K562 (cell line): ENCODE results near the gene C7orf25. TPM values are rescaled to one million over a fixed set of nuclear protein-coding genes. Genes with fewer than 3 reads are reported as not detected.

Source experiments
- ATAC-seq: fragments of 200-7000 bp; cut with Tn5 transposase; 3 replicates; pipeline ENCODE4 v1.9.1; 2020; ENCODE audit warnings: moderate library complexity
- BruUV-seq: library from RNA; stranded (reverse); fragments of 400-500 nt; replicated peaks from 2 replicates; lab custom pipeline; 2021; lab: Mats Ljungman, UMichigan
- CTCF ChIA-PET: fragments of 300-600 bp; formaldehyde crosslinking; extraction: SDS; loops from one replicate; lab custom pipeline; 2021; ENCODE audit warnings: low intra/inter-chr PET ratio; lab: Yijun Ruan, JAX
- POLR2A ChIA-PET: fragments of 300-600, 350-650 bp; sonication (Branson Sonifier 250); formaldehyde crosslinking; extraction: SDS; loops from one replicate; lab custom pipeline; 2021; ENCODE audit warnings: antibody characterized with exemption, inconsistent platforms; lab: Yijun Ruan, JAX
- DNase-seq, 4 experiments: peaks; one replicate each; pipeline versions ENCODE4 v3.0.0 to v3.0.0-alpha.2; 2011 to 2018; ENCODE audit warnings: low spot score in 3 of 4, mixed read lengths in 3 of 4; ENCODE audit errors: extremely low read depth in 1 of 4
- FAIRE-seq: peaks from 2 replicates; lab custom pipeline; 2011; peaks lifted over from hg19 to GRCh38; lab: Jason Lieb, UNC
- H2AFZ ChIP-seq: 2 replicates; pipeline ENCODE4 v1.6.0; 2011; ENCODE audit warnings: low read depth, low read length, control low read depth, inconsistent platforms
- H3K27ac ChIP-seq: fragments of 200-600 bp; 3 replicates; pipeline ENCODE4 v1.8.0; 2011; ENCODE audit warnings: low read depth, mild to moderate bottlenecking, control low read depth, inconsistent platforms, low read length, moderate library complexity, mixed read lengths; ENCODE audit errors: extremely low read depth
- H3K27me3 ChIP-seq, 2 experiments: fragments of 300-600 bp in 1 of 2; 2 replicates in 1 of 2; 3 replicates in 1 of 2; pipeline versions ENCODE4 v1.6.0 to v1.8.0; 2011; ENCODE audit warnings: inconsistent platforms in 2 of 2, low read length in 2 of 2, mild to moderate bottlenecking in 1 of 2, mixed read lengths in 1 of 2, moderate library complexity in 1 of 2; ENCODE audit not compliant: control insufficient read depth in 2 of 2, insufficient read depth in 2 of 2
- H3K36me3 ChIP-seq: fragments of 300-600 bp; 3 replicates; pipeline ENCODE4 v1.8.0; 2011; ENCODE audit warnings: mild to moderate bottlenecking, low read length, inconsistent platforms; ENCODE audit not compliant: control insufficient read depth, insufficient read depth
- H3K4me1 ChIP-seq, 2 experiments: fragments of 200-600 bp in 1 of 2; replicated peaks in 1 of 2; 2 replicates in 1 of 2; 3 replicates in 1 of 2; pipeline versions ENCODE4 v1.5.1 to v1.8.0; 2011; ENCODE audit warnings: inconsistent platforms in 2 of 2, low read length in 2 of 2, mild to moderate bottlenecking in 1 of 2, mixed read lengths in 1 of 2, moderate library complexity in 1 of 2; ENCODE audit not compliant: control insufficient read depth in 2 of 2, insufficient read depth in 2 of 2
- H3K4me2 ChIP-seq: 2 replicates; pipeline ENCODE4 v1.6.1; 2011; ENCODE audit warnings: low read length, control low read depth, inconsistent platforms, mixed read lengths; ENCODE audit not compliant: insufficient read depth
- H3K4me3 ChIP-seq: fragments of 200-600 bp; sonication (generic), shearing (Covaris generic); 2 replicates; pipeline ENCODE4 v1.5.1; 2016; ENCODE audit warnings: control low read depth, inconsistent platforms
- H3K79me2 ChIP-seq: fragments of 200-600 bp; 3 replicates; pipeline ENCODE4 v1.8.0; 2011; ENCODE audit warnings: low read length, inconsistent platforms; ENCODE audit not compliant: control insufficient read depth, insufficient read depth
- H3K9ac ChIP-seq, 2 experiments: 2 replicates each; pipeline versions ENCODE4 v1.6.0 to v1.6.1; 2011; ENCODE audit warnings: low read depth in 2 of 2, low read length in 2 of 2, control low read depth in 1 of 2, inconsistent platforms in 1 of 2, mild to moderate bottlenecking in 1 of 2, mixed read lengths in 1 of 2; ENCODE audit not compliant: insufficient read depth in 1 of 2
- H3K9me1 ChIP-seq: one replicate; pipeline ENCODE4 v1.6.0; 2011; ENCODE audit warnings: inconsistent platforms, mild to moderate bottlenecking, low read length, moderate library complexity; ENCODE audit not compliant: control insufficient read depth, insufficient read depth
- H3K9me3 ChIP-seq: replicated peaks from 2 replicates; pipeline ENCODE4 v1.5.1; 2011; ENCODE audit warnings: low read depth, low read length, inconsistent platforms; ENCODE audit not compliant: control insufficient read depth, insufficient read depth
- H4K20me1 ChIP-seq: replicated peaks from 2 replicates; pipeline ENCODE4 v1.6.1; 2011; ENCODE audit warnings: low read length, inconsistent platforms, mixed read lengths; ENCODE audit not compliant: control insufficient read depth, insufficient read depth
- IFI16 ChIP-seq: fragments of 250-450 bp; sonication (Bioruptor Pico); IDR thresholded peaks from 2 replicates; pipeline ENCODE4 v2.1.2; 2022; ENCODE audit warnings: mild to moderate bottlenecking, inconsistent platforms
- RBM22 ChIP-seq: fragments of 200-400 bp; formaldehyde crosslinking; IDR thresholded peaks from 2 replicates; pipeline ENCODE4 v1.6.1; 2018; ENCODE audit warnings: low read length, low read depth; ENCODE audit not compliant: poor library complexity, severe bottlenecking
- SMC3 ChIP-seq: conservative IDR thresholded peaks from 2 replicates; pipeline ENCODE4 v1.6.1; 2011; ENCODE audit warnings: low read depth, low read length, improper control_type of control experiment; ENCODE audit not compliant: insufficient read depth
- TAF15 ChIP-seq: fragments of 200-400 bp; formaldehyde crosslinking; IDR thresholded peaks from 2 replicates; pipeline ENCODE4 v1.6.1; 2017; ENCODE audit warnings: mild to moderate bottlenecking, low read depth, low read length, moderate library complexity
- in situ Hi-C: fragments of 300-500 bp; cut with MboI; formaldehyde crosslinking; loops from 4 replicates; pipeline ENCODE4 v1.15.0; 2018; ENCODE audit warnings: inconsistent platforms, mixed read lengths
- intact Hi-C: fragments of 100-400 bp; cut with micrococcal nuclease; formaldehyde crosslinking; loops from 2 replicates; pipeline ENCODE4 v1.14.2; 2022
- polyA plus RNA-seq, 8 experiments: library from polyadenylated mRNA; depleted of rRNA in 4 of 8; stranded (reverse) in 5 of 8; unstranded in 3 of 8; fragments of >200 nt; fragmentation: Nextera tagmentation in 2 of 8; fragmentation: Illumina TruSeq in 1 of 8; extraction: Ambion mirVana in 2 of 8; extraction: Trizol in 1 of 8; gene quantifications; 2 replicates each; pipeline versions ENCODE4 v1.2.1 to v1.2.3, GENCODE V29; 2011 to 2014; ENCODE audit warnings: inconsistent platforms in 1 of 8, missing spikeins in 1 of 8
- total RNA-seq, 7 experiments: library from RNA; depleted of rRNA in 6 of 7; stranded (reverse); fragments of >200 nt in 6 of 7; fragmentation: Illumina TruSeq in 2 of 7; extraction: Trizol in 2 of 7; gene quantifications; 2 replicates each; pipeline versions ENCODE4 v1.2.1 to v1.2.3, GENCODE V29; 2011 to 2021; ENCODE audit warnings: low replicate concordance in 1 of 7
- TF ChIP-seq, protein P1 (sequence below): sonication (generic); formaldehyde crosslinking; IDR thresholded peaks from 2 replicates; pipeline ENCODE4 v1.8.0; 2022; ENCODE audit warnings: mild to moderate bottlenecking, missing genetic modification reagents
- TF ChIP-seq, protein P2 (sequence below), 2 experiments: fragments of 450-650 bp in 1 of 2; sonication (generic) in 1 of 2; formaldehyde crosslinking in 1 of 2; IDR thresholded peaks in 1 of 2; conservative IDR thresholded peaks in 1 of 2; 2 replicates each; pipeline versions ENCODE4 v1.6.1 to v1.8.1; 2016 to 2023; ENCODE audit warnings: mild to moderate bottlenecking in 2 of 2, moderate library complexity in 2 of 2, inconsistent platforms in 1 of 2, missing genetic modification reagents in 1 of 2
- TF ChIP-seq, protein P3 (sequence below), 2 experiments: fragments of 450-650 bp; conservative IDR thresholded peaks; 2 replicates each; pipeline ENCODE4 v1.6.1; 2017; ENCODE audit warnings: mild to moderate bottlenecking in 2 of 2, moderate library complexity in 2 of 2

The C7orf25 gene
- total and polyA plus RNA-seq, 9 of the 15 experiments (the other 6 are each of a cell fraction or from before 2014, with no cell fraction given): 1.2 to 4.7 (median 1.9) TPM

DNA sequence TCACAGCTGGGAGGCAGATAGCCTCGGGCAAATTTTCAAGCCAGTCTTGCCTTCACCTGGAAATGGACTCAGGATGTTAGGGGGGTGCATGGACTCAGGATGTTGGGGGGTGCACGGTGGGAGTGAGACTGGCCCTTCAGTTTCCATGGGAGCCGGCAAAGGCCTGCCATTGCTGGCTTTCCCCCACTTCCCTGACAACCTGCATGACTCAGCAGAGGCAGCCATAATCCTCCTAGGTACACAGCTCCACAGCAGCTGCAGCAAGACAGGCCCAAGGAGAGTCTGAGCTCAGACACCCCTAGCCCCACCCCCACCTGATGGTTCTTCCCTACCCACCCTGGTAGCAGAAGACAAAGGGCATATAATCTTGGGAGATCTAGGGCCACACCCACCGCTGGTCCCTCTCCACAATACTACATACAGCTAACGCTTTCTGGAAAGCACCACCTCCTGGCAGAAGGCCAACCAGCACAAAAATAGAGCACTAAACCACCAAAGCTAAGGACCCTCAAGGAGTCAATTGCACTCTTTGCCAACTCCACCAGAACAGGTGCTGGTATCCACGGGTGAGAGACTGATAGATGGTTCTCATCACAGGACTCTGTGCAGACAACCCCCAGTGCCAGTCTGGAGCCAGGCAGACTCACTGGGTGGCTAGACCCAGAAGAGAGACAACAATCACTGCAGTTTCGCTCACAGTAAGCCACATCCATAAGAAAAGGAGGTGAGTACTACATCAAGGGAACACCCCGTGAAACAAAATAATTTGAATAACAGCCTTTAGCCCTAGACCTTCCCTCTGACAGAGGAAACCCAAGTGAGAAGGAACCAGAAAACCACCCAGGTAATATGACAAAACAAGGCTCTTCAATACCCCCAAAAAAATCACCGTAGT lies 18.3 kb downstream of the C7orf25 start (continued):
- TF ChIP-seq, protein P1, sequence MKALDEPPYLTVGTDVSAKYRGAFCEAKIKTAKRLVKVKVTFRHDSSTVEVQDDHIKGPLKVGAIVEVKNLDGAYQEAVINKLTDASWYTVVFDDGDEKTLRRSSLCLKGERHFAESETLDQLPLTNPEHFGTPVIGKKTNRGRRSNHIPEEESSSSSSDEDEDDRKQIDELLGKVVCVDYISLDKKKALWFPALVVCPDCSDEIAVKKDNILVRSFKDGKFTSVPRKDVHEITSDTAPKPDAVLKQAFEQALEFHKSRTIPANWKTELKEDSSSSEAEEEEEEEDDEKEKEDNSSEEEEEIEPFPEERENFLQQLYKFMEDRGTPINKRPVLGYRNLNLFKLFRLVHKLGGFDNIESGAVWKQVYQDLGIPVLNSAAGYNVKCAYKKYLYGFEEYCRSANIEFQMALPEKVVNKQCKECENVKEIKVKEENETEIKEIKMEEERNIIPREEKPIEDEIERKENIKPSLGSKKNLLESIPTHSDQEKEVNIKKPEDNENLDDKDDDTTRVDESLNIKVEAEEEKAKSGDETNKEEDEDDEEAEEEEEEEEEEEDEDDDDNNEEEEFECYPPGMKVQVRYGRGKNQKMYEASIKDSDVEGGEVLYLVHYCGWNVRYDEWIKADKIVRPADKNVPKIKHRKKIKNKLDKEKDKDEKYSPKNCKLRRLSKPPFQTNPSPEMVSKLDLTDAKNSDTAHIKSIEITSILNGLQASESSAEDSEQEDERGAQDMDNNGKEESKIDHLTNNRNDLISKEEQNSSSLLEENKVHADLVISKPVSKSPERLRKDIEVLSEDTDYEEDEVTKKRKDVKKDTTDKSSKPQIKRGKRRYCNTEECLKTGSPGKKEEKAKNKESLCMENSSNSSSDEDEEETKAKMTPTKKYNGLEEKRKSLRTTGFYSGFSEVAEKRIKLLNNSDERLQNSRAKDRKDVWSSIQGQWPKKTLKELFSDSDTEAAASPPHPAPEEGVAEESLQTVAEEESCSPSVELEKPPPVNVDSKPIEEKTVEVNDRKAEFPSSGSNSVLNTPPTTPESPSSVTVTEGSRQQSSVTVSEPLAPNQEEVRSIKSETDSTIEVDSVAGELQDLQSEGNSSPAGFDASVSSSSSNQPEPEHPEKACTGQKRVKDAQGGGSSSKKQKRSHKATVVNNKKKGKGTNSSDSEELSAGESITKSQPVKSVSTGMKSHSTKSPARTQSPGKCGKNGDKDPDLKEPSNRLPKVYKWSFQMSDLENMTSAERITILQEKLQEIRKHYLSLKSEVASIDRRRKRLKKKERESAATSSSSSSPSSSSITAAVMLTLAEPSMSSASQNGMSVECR (CRISPR knock-in tag): no peak

DNA sequence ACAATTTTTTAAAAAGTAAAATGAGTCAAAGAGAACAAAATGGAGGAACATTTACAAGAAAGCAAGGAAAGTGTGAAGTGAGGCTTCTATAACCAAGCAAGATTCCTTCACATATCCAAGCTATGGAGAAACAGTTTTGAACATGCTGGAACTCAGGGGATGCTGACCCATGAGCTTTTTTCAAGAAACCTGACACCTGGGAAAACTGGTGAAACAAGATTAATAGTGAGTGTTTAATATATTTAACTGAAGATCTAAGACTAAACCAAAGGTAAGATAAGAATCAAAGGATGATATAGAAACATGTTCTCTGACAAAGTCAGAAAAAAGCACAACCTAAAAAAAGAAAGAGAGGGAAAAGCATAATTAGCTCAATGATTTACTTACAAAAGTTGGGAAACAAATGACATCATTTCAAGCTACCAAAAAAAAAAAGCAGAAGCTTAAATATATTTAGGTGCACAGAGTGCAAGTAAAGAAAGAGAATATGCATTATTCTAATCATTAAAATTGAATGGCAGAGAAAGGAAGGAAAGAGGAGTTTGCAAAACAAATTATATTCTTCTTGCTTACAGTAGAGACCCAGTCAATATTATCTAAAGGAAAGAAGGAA lies 24.9 kb downstream of the C7orf25 start:
- FAIRE-seq: peak; percentile 23
- no TSS peak for BruUV-seq
- no peak for DNase-seq
- no peak for TF ChIP-seq TAF15
- TF ChIP-seq, protein P2, sequence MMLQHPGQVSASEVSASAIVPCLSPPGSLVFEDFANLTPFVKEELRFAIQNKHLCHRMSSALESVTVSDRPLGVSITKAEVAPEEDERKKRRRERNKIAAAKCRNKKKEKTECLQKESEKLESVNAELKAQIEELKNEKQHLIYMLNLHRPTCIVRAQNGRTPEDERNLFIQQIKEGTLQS (IDR thresholded peaks at IDR 0.05): 0 out of 2 replicates have a peak, but pooled peaks have one; percentile 21
- TF ChIP-seq, protein P2 (CRISPR knock-in tag; conservative IDR thresholded peaks at IDR 0.05): no peak
- TF ChIP-seq RBM22: no peak
- no peak for TF ChIP-seq IFI16 (CRISPR knock-in tag)
- TF ChIP-seq, protein P3, sequence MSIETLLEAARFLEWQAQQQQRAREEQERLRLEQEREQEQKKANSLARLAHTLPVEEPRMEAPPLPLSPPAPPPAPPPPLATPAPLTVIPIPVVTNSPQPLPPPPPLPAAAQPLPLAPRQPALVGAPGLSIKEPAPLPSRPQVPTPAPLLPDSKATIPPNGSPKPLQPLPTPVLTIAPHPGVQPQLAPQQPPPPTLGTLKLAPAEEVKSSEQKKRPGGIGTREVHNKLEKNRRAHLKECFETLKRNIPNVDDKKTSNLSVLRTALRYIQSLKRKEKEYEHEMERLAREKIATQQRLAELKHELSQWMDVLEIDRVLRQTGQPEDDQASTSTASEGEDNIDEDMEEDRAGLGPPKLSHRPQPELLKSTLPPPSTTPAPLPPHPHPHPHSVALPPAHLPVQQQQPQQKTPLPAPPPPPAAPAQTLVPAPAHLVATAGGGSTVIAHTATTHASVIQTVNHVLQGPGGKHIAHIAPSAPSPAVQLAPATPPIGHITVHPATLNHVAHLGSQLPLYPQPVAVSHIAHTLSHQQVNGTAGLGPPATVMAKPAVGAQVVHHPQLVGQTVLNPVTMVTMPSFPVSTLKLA (conservative IDR thresholded peaks at IDR 0.05): 0 out of 4 replicates have a peak, but pooled peaks of 1 of the 2 experiments have one; percentile 24
- no peak for TF ChIP-seq SMC3
- in situ Hi-C loops (no loop called here), intact Hi-C loops (no loop called here)
- ATAC-seq: no peak
- CTCF ChIA-PET: no interaction called here
- no peak overlapping the region for H3K4me3 ChIP-seq
- no peak overlapping the region for H3K9ac ChIP-seq
- no peaks in the 10 kb centered on the region for H3K36me3 ChIP-seq
- H3K9me1 ChIP-seq: no peaks in the 10 kb centered on the region
- POLR2A ChIA-PET: interaction anchor here (1.4 kb wide), 1 partner anchor 45 kb away, joined by 6 read pairs; the partner anchor contains the start of genes MRPL32 and PSMA2
- no peaks in the 10 kb centered on the region for H3K27me3 ChIP-seq
- H4K20me1 ChIP-seq: no peaks in the 10 kb centered on the region
- H2AFZ ChIP-seq: 0 out of 2 replicates have a peak overlapping the region, but pooled peaks have one; percentile 74
- H3K79me2 ChIP-seq: no peaks in the 10 kb centered on the region
- H3K4me2 ChIP-seq: no peak overlapping the region
- peaks cover 3 to 27% of the 10 kb centered on the region in 2 experiments; a peak in 2 of 5 replicates for H3K4me1 ChIP-seq
- H3K27ac ChIP-seq: no peak overlapping the region
- no peaks in the 10 kb centered on the region for H3K9me3 ChIP-seq
